ENCODE data around the gene VPS36.
"Not testable (repeated sequence)": the region's sequence is repeated elsewhere in the genome, so short reads cannot be mapped to it uniquely, and the experiment has no call there.

- TF ChIP-seq CTCF (IDR thresholded peaks at IDR 0.05); EP300 (IDR thresholded peaks at IDR 0.05); TP53 (CRISPR knock-in tag; IDR thresholded peaks at IDR 0.05); ATOH8 (CRISPR knock-in tag; IDR thresholded peaks at IDR 0.05; ENCODE audit: low read depth); ZNF302 (CRISPR knock-in tag; IDR thresholded peaks at IDR 0.05); ELK1 (IDR thresholded peaks at IDR 0.05; ENCODE audit: low read depth, low read length): not testable (repeated sequence)
Measured at GRCh38 chr13:52468487-52468886, 18.1 kb upstream of the VPS36 start.

Measured in A549 (cell line).